NCI-H345 (cell line): ENCODE results near the gene CCNQ.

Source experiments
- DNase-seq: peaks from one replicate; lab custom pipeline; 2025; lab: John Stamatoyannopoulos, UW

Gene CCNQ

DNA sequence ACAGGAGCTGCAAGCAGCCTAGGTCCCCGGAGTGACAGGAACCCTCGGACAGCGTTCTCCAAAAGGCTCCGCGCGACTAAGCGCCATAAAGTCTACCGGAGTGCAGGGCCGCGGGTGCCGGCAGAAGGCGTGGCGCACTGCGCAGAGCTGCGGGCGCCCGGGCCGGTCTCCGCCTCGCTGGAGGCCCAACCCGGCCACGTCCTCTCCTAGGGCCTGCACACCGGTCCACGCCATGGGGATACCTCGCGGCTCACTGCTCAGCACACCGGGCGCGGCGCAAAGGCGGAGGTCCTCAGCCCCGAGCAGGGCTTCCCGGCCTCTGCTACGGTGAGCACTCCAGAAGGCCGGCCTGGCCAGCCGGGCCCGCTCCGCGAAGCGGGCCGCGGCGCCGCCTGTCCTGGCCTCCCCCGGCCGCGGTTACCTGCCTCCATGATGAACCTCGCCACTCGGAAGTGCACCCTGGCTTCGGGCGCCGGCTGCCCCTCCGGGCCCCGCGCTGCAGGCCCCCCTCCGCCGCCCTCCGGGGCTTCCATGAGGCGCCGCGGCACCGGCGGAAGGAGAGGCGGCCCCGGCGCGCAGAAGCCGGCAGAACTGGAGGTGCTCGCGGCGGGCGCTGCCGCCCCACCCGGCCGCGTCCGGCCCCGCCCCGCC is at the start of gene CCNQ:
CCNQ (minus strand) TSS at position 599 of the 651 bp plus-strand sequence; CDS start at position 533, 66 bp downstream.
- peak; percentile 23 for DNase-seq

GRCh38 chrX:153647461-153648357 is 48.8 kb upstream of the CCNQ start:
- no peak for DNase-seq

DNA sequence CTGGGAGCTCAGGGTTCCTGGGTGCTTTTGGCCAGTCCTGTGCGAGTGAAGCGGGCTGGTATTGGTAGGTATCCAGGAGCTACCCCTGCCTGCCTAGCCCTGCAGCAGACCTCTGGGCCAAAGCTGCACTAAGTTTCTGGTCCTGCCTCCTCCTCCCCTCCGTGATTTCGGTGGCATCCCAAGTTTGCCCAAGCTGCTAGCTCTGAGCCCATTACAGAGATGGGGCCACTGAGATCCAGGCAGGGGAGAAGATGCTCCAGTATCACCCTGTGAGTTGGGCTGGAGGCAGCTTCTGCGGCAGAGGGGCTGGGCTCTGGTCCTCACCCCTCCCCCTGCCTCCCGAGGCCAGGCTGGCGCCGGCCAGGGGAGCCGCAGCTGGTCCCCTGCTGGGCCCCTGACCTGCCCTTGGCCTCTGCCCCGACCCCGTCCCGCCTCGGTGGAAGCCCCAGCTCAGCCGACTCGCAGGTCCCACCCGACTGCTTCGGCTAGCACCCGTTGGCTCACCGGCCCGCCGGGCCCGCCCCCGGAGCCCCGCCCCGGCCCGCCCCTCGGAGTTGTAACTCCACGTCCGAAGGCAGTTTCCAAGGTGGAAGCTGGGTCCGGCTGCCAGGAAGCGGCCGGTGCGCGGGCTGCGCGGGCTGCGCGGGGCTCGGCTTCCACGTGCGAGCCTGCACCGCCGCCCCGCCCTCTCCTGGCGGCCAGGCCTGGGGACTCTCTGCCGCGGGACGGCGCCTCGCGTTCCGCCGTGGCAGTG is 47.9 kb upstream of the CCNQ start, which contains the start of gene DUSP9:
DUSP9 (plus strand) TSS at position 584 of the 754 bp plus-strand sequence. CDS start 751 bp downstream, outside the sequence.
- DNase-seq = no peak

DNA sequence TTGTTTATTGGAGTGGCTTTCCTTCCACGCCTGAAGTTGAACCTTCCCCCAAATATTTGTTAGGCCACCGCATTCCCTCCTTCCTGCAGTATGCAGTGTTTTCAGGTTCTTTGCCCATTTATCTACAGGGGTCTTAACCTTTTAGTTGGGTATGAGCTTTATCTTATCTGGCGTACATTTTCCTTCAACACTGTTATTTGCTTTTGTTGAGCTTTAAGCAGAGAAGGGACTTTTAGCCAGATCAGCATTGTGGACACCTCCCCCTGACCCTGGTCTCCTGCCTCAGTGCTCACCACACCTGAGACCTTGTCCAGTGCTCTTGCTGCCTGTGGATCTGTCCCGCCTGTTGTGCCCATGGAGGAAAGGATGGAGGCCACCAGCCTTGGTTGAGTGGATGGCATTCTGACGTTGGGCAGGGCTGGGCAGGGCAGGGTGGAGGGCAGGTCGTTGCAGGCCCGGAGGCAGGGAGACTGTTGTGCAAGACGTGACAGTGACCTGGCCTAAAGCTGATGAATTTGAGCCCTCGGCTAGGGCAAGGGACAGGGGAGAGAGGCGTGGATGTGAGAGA is 47.1 kb upstream of the CCNQ start:
- DNase-seq = no peak

GRCh38 chrX:153645151-153645550 is 46.2 kb upstream of the CCNQ start:
- DNase-seq = no peak

DNA sequence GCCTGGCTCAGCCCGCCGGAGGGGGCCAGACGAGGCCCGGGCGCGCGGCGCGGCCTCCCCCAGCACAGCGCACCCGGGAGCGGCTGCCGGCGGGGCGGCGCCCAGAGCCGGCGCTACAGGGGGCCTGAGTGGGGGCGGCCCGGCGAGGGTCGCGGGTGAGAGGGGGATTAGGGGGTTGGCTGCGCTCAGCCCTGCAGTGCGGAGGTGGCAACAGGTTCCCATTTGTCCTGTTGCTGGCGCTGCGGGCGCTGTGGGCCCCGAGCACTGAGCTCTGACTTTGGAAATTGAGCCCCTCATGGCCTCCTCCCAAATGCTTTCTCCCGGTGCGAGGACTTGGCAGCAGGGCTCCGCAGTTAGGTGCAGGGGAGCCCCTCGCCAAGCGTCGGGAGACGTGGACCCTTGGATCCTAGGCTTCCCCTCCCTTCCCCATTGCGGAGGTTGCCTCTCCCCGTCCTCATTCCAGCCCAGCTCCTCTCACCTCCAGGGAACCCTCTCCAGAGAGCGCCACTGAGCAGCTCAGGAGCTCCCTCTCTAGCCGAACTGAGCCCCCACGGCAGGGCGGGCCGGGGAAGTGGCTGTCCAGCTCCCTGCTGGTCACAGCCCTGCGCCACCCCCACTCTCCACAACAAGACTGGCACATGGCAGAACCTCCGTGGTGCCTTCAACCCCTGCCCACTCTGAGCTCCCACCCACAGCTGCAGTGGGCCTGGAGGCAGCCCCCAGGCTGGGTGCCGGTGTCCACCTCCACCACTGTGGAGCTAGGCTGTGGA is 45.6 kb upstream of the CCNQ start:
- no peak for DNase-seq

DNA sequence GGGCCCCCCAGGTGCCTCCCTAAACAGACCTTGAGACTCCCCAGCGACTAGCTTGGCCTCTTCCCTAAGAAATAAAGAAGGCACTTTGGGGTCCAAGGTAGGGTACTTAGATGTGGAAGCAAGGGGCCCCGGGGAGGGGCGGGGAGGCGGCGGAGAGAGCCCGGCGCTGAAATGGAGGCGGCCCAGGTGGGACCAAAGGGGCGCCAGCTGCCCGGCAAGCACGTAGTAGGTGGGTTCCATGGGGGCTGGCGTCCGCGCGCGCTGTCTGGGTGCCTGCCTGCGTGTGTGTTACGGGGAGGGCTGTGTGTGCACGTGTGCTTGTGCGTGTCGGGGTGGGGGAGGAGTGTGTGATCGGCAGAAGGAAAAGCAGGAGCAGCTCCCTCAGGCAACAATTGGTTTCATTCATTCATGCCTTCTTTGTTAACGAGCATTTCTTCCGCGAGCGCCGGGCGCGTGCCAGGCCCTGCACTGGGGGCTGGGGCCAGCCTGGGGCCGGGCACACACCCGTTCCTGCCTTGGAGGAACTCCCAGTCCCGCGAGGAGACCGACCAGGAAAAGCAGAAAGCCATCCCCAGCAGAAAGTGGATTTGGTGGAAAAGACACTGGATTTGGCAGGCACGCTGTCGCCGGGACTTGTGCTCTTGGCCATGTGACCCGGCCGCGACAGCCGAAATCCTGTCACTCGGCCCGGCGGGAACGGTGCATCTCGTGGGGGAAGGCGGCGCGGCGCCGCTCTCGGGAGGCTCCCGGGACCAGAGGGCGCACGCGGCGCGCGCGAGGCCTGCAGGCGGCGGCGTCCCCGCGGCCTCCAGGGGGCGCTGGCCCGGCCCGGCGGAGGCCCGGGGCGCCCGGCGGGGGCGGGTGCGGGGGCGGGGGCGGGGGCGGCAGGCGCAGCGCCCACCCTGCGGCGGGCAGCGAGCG is 44.8 kb upstream of the CCNQ start:
- DNase-seq = no peak

- no peak for DNase-seq
Measured at GRCh38 chrX:153642655-153643430, 43.9 kb upstream of the CCNQ start.

DNA sequence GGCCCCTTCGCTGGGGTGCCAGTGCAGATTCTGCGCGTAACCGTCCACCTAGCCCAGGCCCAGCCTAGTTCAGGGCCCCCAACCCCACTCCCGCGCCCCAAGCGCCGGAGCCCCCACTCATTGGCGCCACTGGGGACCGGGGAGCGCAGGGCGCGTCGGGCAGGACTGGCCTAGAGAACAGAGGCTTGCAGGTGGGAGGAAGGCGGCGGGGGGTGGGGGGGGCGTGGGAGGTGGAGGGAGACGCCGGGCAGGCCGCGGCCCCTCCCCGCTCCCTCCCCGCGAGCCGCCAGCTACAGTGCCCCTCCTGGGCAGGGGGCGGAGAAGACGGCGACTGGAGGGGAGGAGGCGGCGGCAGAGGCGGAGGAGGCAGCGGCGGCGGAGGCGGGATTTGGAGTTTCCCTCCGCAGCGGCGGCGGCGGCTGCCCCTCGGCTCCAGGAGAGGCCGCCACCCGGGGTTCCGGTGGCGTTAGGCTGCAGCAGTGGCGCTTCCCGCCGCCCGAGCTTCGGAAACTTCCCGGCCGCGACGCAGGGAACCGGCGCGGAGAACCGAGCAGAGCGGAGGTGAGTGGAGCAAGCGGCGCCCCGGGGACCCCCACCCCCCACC is 43.2 kb upstream of the CCNQ start:
- no peak for DNase-seq

DNA sequence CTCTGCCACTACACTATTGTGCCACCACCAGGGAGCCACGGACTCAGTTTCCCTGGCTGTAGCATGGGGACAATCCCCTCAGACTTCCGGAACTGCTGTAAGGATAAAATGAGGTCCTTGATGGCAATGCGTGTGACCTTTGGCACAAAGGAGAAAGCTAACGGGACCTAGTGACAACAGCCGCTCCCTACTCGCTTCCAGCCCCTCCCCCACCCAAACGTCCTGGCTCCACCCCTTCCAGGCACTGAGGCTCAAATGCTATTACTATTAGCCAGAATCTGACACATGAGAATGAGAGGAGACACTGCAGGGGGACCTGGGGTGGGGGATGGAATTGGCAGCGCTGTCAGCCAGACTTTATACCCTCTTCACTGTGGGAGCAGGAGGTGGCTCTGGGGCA is 42.7 kb upstream of the CCNQ start:
- no peak for DNase-seq

- no peak for DNase-seq
Measured at GRCh38 chrX:153640736-153641575, 42.0 kb upstream of the CCNQ start.

DNA sequence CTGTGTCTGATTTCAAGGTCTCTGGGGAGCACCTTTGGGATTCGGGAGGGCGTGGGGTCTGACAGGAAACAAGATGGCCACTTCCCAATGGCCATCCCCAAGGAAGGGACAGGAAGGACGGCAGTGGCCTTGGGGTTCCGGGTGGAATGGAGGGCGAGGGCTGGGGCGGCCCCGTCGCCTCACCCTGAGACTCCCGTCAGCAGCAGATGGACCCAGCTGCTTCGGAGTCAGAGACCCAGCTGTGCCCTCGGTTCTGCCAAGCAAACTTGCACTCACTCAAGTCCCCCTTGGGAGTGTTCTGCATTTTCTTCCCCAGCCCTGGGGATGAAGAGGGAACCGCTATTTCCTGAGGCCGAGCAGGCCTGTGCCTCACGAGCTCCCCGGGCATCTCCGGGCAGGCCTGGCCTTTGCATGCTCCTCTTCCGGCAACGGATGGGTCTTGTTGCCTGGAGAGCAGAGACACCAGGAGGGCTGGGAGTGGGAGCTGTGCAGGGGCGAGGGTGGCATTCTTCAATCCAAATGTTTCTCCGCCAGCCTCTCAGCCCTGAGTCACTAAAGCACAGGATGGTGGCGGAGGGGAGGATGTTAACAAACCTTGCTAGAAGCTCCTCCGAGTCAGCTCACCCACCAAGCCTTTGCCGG is 41.2 kb upstream of the CCNQ start:
- DNase-seq = no peak

- no peak for DNase-seq
Measured at GRCh38 chrX:153639177-153640044, 40.5 kb upstream of the CCNQ start.

GRCh38 chrX:153638436-153639176 is 39.7 kb upstream of the CCNQ start:
- no peak for DNase-seq

DNA sequence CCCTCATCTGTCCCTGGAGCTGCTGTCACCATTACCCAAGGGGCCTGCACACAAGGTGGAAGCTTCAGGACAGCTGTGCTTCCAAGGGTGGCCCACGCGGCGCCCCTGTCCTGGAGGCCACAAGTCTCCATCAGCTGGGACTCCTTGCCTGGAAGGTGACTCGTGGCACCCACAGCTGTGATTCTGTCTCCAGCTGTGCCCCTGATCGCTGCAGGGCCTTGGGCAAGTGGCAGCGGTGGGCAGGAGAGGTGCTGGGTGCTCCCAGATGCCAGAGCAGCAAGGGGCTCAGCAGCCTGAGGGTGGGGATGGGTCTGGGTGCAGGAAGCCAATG is 39.1 kb upstream of the CCNQ start:
- DNase-seq = no peak
